ENCODE data around the gene NHSL2.

NHSL2 gene

DNA sequence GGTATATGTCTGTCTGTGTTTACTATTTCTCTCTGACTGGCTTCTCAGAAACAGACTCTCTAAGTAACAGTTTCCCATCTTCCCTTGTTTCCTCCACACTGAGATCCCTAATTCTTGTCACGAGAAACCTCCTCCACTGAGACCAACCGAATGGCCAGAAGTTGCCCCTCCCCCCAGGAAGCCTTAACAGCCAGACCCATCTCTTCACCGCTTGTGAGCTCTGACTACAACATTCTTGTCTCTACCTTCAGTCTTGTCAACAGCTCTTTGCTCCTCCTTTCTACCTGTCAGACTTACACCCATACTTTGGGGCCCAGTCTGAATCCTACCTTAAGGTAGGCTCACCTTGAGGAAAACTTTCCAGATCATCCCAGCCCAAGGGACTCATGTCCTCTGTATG is 90.8 kb downstream of the NHSL2 start:
- DNase-seq (ENCODE audit: low read depth, low spot score), result no peak
- POLR2A ChIA-PET, result no interaction called here
- CTCF ChIA-PET, result interaction anchor here (1.3 to 4.9 kb wide), 2 partner anchors 12 to 128 kb away, joined by 3 to 19 read pairs; no protein-coding TSS in a partner anchor
- H3K4me3 ChIP-seq (ENCODE audit: low read depth, low read length), result no peak overlapping the region
- TF ChIP-seq, protein P1, sequence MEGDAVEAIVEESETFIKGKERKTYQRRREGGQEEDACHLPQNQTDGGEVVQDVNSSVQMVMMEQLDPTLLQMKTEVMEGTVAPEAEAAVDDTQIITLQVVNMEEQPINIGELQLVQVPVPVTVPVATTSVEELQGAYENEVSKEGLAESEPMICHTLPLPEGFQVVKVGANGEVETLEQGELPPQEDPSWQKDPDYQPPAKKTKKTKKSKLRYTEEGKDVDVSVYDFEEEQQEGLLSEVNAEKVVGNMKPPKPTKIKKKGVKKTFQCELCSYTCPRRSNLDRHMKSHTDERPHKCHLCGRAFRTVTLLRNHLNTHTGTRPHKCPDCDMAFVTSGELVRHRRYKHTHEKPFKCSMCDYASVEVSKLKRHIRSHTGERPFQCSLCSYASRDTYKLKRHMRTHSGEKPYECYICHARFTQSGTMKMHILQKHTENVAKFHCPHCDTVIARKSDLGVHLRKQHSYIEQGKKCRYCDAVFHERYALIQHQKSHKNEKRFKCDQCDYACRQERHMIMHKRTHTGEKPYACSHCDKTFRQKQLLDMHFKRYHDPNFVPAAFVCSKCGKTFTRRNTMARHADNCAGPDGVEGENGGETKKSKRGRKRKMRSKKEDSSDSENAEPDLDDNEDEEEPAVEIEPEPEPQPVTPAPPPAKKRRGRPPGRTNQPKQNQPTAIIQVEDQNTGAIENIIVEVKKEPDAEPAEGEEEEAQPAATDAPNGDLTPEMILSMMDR (IDR thresholded peaks at IDR 0.05; ENCODE audit: insufficient read depth, low read length, missing control alignments), result no peak

DNA sequence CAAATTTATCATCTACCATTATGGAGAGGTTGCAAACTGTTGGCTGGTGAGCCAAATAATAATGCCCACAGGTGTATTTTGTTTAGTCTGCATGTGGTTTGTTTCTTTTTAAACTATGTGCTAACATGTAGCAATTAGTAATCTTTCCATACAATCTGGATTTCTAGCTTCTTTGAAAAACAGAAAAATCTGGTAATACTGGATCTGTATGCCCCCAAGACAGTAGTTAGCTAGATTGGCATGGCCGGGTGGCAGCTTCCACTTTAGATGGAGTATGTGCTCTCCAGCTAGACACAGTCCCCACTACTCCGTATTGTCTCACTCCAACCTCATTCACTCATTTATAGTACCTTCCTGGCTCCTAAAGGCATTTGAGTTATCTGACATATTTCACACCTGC is 91.3 kb downstream of the NHSL2 start:
- ChIA-PET CTCF (interaction anchor here (1.3 to 4.9 kb wide), 4 partner anchors 12 to 128 kb away, joined by 3 to 30 read pairs (median 13); no protein-coding TSS in a partner anchor), POLR2A (no interaction called here)
- DNase-seq (ENCODE audit: low read depth, low spot score), result no peak
- no peak overlapping the region for H3K4me3 ChIP-seq (ENCODE audit: low read depth, low read length)
- TF ChIP-seq, protein P1 (IDR thresholded peaks at IDR 0.05; ENCODE audit: insufficient read depth, low read length, missing control alignments), result no peak

DNA sequence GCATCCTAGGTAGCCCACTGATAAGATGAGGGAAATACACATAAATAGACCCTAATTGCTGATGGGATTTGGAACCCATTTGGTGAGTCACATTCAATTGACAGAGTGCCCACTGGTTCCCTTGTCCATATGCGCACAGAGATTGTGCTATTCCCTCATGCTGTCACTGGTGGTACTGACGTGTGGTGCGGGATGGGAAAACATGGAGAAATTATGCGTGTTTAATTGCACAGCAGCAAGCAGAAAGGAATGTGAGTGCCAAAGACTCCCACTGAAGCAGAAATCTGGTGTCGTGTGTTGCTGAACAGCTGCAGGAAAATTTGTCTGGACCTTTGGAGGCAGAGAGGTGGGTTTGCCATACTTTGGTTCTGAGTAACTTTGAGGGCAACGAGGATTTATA is 92.2 kb downstream of the NHSL2 start:
- DNase-seq (ENCODE audit: low read depth, low spot score), result no peak
- no peak overlapping the region for H3K4me3 ChIP-seq (ENCODE audit: low read depth, low read length)
- POLR2A ChIA-PET, result interaction anchor here (0.5 kb wide), 1 partner anchor 16 kb away, joined by 3 read pairs; no protein-coding TSS in a partner anchor
- TF ChIP-seq, protein P1 (IDR thresholded peaks at IDR 0.05; ENCODE audit: insufficient read depth, low read length, missing control alignments), result no peak
- CTCF ChIA-PET, result interaction anchor here (1.3 to 4.9 kb wide), 4 partner anchors 11 to 127 kb away, joined by 3 to 30 read pairs (median 13); no protein-coding TSS in a partner anchor

DNA sequence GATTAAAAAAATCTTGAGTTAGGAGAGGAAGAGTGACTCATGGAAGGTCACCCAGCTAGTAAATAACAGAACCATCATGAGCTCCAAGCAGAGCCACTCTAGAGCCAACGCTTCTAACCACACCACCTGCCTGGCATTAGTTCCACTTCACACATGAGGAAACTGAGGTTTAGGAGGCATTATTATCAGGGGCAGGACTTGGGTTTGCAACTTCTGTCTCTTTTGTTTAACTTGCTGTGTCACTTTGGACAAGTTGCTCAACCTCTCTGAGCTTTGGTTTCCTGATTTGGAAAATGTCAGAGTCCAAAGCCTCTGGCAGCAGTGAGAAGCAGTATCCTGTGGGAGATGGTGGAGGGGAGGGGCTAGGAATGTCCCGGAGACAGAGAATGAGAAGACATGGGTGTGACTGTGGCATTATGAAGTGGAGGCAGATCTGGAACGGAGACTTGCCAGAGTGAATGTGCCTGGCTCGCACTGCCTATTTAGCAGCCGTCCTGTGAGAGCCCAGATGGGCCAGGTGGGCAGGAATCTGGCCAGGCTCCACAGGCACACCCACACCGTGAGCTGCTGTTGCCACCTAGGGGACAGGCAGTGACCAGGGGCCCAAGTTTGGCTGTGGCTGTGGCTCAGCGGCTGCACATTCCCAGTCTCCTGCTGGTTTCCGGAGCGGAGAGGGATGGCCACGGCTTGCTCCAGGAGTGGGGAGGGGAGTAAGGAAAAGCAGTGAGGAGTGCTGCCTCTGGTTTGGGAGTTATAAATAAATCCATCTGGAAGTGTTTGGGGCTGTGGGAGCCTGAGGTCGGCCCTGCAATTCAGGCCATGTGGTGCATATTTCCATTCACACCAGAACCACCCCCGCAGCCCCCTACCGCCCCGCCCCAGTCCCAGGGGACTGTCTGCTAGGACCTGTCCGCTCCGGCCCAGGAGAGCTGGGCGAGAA is 93.4 kb downstream of the NHSL2 start:
- ChIA-PET POLR2A (no interaction called here), CTCF (interaction anchor here (1.4 to 4.9 kb wide), 5 partner anchors 10 to 123 kb away, joined by 5 to 30 read pairs (median 7); no protein-coding TSS in a partner anchor)
- no peak for DNase-seq (ENCODE audit: low read depth, low spot score)
- H3K4me3 ChIP-seq (ENCODE audit: low read depth, low read length), result no peak overlapping the region
- TF ChIP-seq, protein P1 (IDR thresholded peaks at IDR 0.05; ENCODE audit: insufficient read depth, low read length, missing control alignments), result peak; percentile 28

DNA sequence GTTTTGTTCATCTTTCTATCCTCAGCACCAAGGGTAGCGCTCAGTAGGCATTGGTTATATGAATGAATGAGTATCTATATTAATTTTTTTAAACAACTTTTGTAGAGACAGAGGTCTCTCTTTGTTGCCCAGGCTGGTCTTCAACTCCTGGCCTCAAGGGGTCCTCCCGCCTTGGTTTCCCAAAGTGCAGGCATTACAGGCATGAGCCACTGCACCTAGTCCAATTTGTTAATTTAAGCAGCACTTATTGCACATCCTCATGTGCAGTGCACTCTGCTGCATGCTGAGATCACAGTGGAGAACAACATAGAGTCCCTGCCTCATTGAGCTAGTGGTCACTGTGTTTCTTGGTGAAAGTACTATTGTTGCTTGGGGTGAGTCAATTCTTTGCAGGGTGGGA is 94.4 kb downstream of the NHSL2 start:
- ChIA-PET CTCF (interaction anchor here (3.2 to 4.9 kb wide), 3 partner anchors 9 to 14 kb away, joined by 15 to 30 read pairs (median 19); no protein-coding TSS in a partner anchor), POLR2A (no interaction called here)
- DNase-seq (ENCODE audit: low read depth, low spot score), result no peak
- TF ChIP-seq, protein P1 (IDR thresholded peaks at IDR 0.05; ENCODE audit: insufficient read depth, low read length, missing control alignments), result no peak
- H3K4me3 ChIP-seq (ENCODE audit: low read depth, low read length), result no peak overlapping the region

DNA sequence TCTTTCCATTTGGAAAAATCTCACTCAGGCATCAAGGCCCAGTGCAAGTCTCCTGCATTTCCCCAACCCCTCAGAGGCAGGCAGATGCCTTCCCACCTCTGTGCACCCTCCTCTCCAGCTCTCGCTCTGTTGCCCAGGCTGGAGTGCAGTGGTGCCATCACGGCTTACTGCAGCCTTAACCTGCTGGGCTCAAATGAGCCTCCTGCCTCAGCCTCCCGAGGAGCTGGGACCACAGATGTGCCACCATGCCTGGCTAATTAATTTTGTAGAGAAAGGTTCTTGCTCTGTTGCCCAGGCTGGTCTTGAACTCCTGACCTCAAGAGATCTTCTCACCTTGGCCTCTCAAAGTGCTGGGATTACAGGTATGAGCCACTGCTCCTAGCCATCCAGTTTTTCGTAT is 95.8 kb downstream of the NHSL2 start:
- DNase-seq (ENCODE audit: low read depth, low spot score), result no peak
- TF ChIP-seq, protein P1 (IDR thresholded peaks at IDR 0.05; ENCODE audit: insufficient read depth, low read length, missing control alignments), result no peak
- H3K4me3 ChIP-seq (ENCODE audit: low read depth, low read length), result no peak overlapping the region
- ChIA-PET CTCF (interaction anchor here (3.2 kb wide), 1 partner anchor 12 kb away, joined by 15 read pairs; no protein-coding TSS in a partner anchor), POLR2A (no interaction called here)
